Testis (tissue), 3 donors: ENCODE results near the gene SPATA20. TPM values are rescaled to one million over a fixed set of nuclear protein-coding genes. Genes with fewer than 3 reads are reported as not detected.

ENCODE experiments used
- DNase-seq: peaks from one replicate; pipeline ENCODE4 v3.0.0-alpha.2; 2019
- H3K27ac ChIP-seq, 2 donors: fragments of 200-600 bp; sonication (generic); one replicate each; pipeline ENCODE4 v1.5.1; 2019
- H3K27me3 ChIP-seq: fragments of 200-600 bp; sonication (generic); one replicate; pipeline ENCODE4 v1.5.1; 2019
- H3K36me3 ChIP-seq: fragments of 200-600 bp; sonication (generic); one replicate; pipeline ENCODE4 v1.5.1; 2017; ENCODE audit warnings: low read depth; ENCODE audit errors: missing control alignments
- H3K4me1 ChIP-seq: fragments of 200-600 bp; sonication (generic); one replicate; pipeline ENCODE4 v1.5.1; 2019
- H3K4me3 ChIP-seq, 2 donors: fragments of 200-600 bp; sonication (generic); one replicate each; pipeline ENCODE4 v1.5.1; 2017 to 2019
- H3K9me3 ChIP-seq: fragments of 200-600 bp; sonication (generic); one replicate; pipeline ENCODE4 v1.5.1; 2017
- CTCF ChIP-seq, 3 experiments: fragments of 450-650 bp in 2 of 3; fragments of 200-600 bp in 1 of 3; sonication (generic) in 1 of 3; IDR thresholded peaks; one replicate each; pipeline ENCODE4 v1.5.1; 2016 to 2019; ENCODE audit warnings: antibody characterized with exemption in 3 of 3, mild to moderate bottlenecking in 2 of 3, moderate library complexity in 1 of 3
- POLR2A ChIP-seq: fragments of 450-650 bp; IDR thresholded peaks from one replicate; pipeline ENCODE4 v1.6.1; 2017; ENCODE audit warnings: antibody characterized with exemption, mild to moderate bottlenecking, moderate library complexity
- WGBS, 2 donors: methylation state at CpG; one replicate each; pipeline ENCODE4 v1.1.5; 2018; 5-methylcytosine and 5-hydroxymethylcytosine counted together
- intact Hi-C: fragments of 100-400 bp; cut with DNase I; formaldehyde crosslinking; loops from one replicate; pipeline ENCODE4 v1.15.1; 2023; ENCODE audit warnings: low total_unique reads
- polyA plus RNA-seq: library from polyadenylated mRNA; stranded (reverse); fragments of 350-450 nt; fragmentation: Illumina TruSeq; extraction: RNeasy Lipid Tissue Mini Kit (QIAGEN cat#74804); gene quantifications from one replicate; pipeline ENCODE4 v1.2.3, GENCODE V29; 2014; ENCODE audit warnings: low read depth, low replicate concordance; ENCODE audit not compliant: insufficient read depth
- total RNA-seq, 2 donors: library from RNA; depleted of rRNA; stranded (reverse); fragments of >200 nt; gene quantifications; one replicate each; pipeline ENCODE4 v1.2.3, GENCODE V29; 2016

The SPATA20 gene
- total and polyA plus RNA-seq, 3 donors from 2014 or later = 207 to 338 (median 264) TPM

- Histone ChIP-seq H3K27ac (no peak overlapping the region), H3K4me3 (no peak overlapping the region), H3K27me3 (no peaks in the 10 kb centered on the region), H3K9me3 (no peaks in the 10 kb centered on the region), H3K36me3 (no peaks in the 10 kb centered on the region), H3K4me1 (no peaks in the 10 kb centered on the region)
- 88 to 93% methylated on average over 19 to 28 of the region's 33 CpGs for WGBS, 2 donors
- DNase-seq = no peak
- intact Hi-C loops = no loop called here
- TF ChIP-seq POLR2A (no peak), CTCF (IDR thresholded peaks at IDR 0.05) (no peak)
These were observed 28.7 kb downstream of the SPATA20 start for GRCh38 chr17:50575581-50576210.

GRCh38 chr17:50576864-50577263 is 29.9 kb downstream of the SPATA20 start:
- no peak for TF ChIP-seq POLR2A
- TF ChIP-seq CTCF (IDR thresholded peaks at IDR 0.05) = no peak
- Histone ChIP-seq H3K4me3 (no peak overlapping the region), H3K4me1 (no peaks in the 10 kb centered on the region), H3K9me3 (no peaks in the 10 kb centered on the region), H3K27ac (no peak overlapping the region), H3K27me3 (no peaks in the 10 kb centered on the region), H3K36me3 (no peaks in the 10 kb centered on the region)
- DNase-seq = no peak
- WGBS, 2 donors = 89 to 92% methylated on average over 12 to 13 of the region's 13 CpGs
- intact Hi-C loops = no loop called here

GRCh38 chr17:50577451-50577954 is 30.5 kb downstream of the SPATA20 start:
- H3K9me3 ChIP-seq = no peaks in the 10 kb centered on the region

GRCh38 chr17:50578173-50578572 is 31.2 kb downstream of the SPATA20 start:
- H3K9me3 ChIP-seq = no peaks in the 10 kb centered on the region
- no peaks in the 10 kb centered on the region for H3K27me3 ChIP-seq
- intact Hi-C loops = no loop called here
- TF ChIP-seq CTCF (IDR thresholded peaks at IDR 0.05) (no peak), POLR2A (no peak)
- DNase-seq = no peak
- WGBS, 2 donors = 87 to 93% methylated on average over 6 to 14 of the region's 16 CpGs
- no peaks in the 10 kb centered on the region for H3K4me1 ChIP-seq
- no peak overlapping the region for H3K27ac ChIP-seq
- no peaks in the 10 kb centered on the region for H3K36me3 ChIP-seq
- H3K4me3 ChIP-seq = no peak overlapping the region

More at GRCh38 chr17:50577451-50577954, 30.5 kb downstream of the SPATA20 start:
- Histone ChIP-seq H3K4me1 (no peaks in the 10 kb centered on the region), H3K27me3 (no peaks in the 10 kb centered on the region), H3K4me3 (no peak overlapping the region), H3K27ac (no peak overlapping the region), H3K36me3 (no peaks in the 10 kb centered on the region)
- TF ChIP-seq POLR2A = no peak
- TF ChIP-seq CTCF (IDR thresholded peaks at IDR 0.05) = no peak
- intact Hi-C loops = no loop called here
- WGBS, 2 donors = 93 to 94% methylated on average over 12 to 13 of the region's 13 CpGs
- no peak for DNase-seq

DNA sequence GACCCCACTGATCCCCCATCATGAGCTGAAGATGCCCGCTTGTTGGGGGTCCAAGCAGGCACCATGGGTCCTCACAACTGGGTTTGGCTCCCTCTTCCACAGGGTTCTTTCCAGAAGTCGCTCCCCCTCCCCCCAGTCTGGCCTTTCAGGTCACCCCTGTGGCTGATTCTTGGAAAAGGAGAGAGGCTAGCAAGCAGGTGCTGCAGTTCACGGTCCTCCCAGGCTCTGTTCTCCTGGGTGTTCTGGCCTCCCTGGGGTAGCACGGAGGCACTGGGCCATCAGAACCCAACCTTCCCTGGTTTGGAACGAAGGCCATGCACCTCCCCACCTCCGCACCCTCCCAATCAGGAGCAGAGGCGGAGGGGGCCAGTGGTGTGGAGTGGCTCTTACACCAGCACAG is 32.4 kb downstream of the SPATA20 start:
- Histone ChIP-seq H3K4me3 (no peak overlapping the region), H3K27ac (no peak overlapping the region), H3K4me1 (no peaks in the 10 kb centered on the region), H3K27me3 (no peaks in the 10 kb centered on the region), H3K9me3 (no peaks in the 10 kb centered on the region), H3K36me3 (no peaks in the 10 kb centered on the region)
- TF ChIP-seq CTCF (IDR thresholded peaks at IDR 0.05) (no peak), POLR2A (no peak)
- no peak for DNase-seq
- intact Hi-C loops = no loop called here
- WGBS, 2 donors = 87 to 100% methylated on average over 4 to 7 of the region's 7 CpGs
